ENCODE results near the gene ATP6V0C.

ATP6V0C gene

DNA sequence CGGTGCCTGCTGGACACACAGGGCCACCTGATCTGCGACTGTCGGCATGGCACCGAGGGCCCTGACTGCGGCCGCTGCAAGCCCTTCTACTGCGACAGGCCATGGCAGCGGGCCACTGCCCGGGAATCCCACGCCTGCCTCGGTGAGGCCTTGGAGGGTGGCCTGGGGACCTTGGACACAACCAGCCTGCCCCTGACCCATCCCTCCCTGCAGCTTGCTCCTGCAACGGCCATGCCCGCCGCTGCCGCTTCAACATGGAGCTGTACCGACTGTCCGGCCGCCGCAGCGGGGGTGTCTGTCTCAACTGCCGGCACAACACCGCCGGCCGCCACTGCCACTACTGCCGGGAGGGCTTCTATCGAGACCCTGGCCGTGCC lies 41.3 kb upstream of the ATP6V0C start:
- TF ChIP-seq, protein P1, sequence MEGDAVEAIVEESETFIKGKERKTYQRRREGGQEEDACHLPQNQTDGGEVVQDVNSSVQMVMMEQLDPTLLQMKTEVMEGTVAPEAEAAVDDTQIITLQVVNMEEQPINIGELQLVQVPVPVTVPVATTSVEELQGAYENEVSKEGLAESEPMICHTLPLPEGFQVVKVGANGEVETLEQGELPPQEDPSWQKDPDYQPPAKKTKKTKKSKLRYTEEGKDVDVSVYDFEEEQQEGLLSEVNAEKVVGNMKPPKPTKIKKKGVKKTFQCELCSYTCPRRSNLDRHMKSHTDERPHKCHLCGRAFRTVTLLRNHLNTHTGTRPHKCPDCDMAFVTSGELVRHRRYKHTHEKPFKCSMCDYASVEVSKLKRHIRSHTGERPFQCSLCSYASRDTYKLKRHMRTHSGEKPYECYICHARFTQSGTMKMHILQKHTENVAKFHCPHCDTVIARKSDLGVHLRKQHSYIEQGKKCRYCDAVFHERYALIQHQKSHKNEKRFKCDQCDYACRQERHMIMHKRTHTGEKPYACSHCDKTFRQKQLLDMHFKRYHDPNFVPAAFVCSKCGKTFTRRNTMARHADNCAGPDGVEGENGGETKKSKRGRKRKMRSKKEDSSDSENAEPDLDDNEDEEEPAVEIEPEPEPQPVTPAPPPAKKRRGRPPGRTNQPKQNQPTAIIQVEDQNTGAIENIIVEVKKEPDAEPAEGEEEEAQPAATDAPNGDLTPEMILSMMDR (IDR thresholded peaks at IDR 0.05; ENCODE audit: low read depth, low read length), result no peak
- DNase-seq (ENCODE audit: extremely low read depth, low read depth), result no peak

- TF ChIP-seq, protein P1 (IDR thresholded peaks at IDR 0.05; ENCODE audit: low read depth, low read length), result no peak
- DNase-seq (ENCODE audit: extremely low read depth, low read depth), result no peak
Measured at GRCh38 chr16:2472885-2473445, 40.8 kb upstream of the ATP6V0C start.

DNA sequence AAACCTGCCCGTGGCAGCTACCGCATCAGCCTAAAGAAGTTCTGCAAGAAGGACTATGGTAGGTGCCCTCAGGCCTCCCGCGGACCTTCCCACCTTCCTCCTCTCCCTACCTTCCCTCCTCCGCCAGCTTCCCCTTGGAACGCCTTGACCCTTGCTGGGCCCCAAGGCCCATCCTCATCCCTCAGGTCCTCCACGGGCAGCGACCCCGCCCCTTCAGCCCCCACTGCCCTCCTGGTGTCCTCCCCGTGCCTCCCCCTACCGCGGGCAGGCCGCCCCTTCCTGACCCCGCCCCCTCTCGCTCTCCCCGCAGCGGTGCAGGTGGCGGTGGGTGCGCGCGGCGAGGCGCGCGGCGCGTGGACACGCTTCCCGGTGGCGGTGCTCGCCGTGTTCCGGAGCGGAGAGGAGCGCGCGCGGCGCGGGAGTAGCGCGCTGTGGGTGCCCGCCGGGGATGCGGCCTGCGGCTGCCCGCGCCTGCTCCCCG lies 40.3 kb upstream of the ATP6V0C start:
- TF ChIP-seq, protein P1 (IDR thresholded peaks at IDR 0.05; ENCODE audit: low read depth, low read length), result no peak
- DNase-seq (ENCODE audit: extremely low read depth, low read depth), result no peak

- no peak for DNase-seq (ENCODE audit: extremely low read depth, low read depth)
Measured at GRCh38 chr16:2473999-2474876, 39.5 kb upstream of the ATP6V0C start.

GRCh38 chr16:2474877-2475412 lies 38.8 kb upstream of the ATP6V0C start, which contains the start of gene TBC1D24:
Gene TBC1D24 (plus strand): TSS chr16:2475127. CDS start chr16:2496149, 21,022 bp downstream.
- peak; percentile 44 for DNase-seq (ENCODE audit: extremely low read depth, low read depth)
- TF ChIP-seq, protein P1 (IDR thresholded peaks at IDR 0.05; ENCODE audit: low read depth, low read length), result no peak

More at GRCh38 chr16:2473999-2474876, 39.5 kb upstream of the ATP6V0C start:
- TF ChIP-seq, protein P1 (IDR thresholded peaks at IDR 0.05; ENCODE audit: low read depth, low read length), result peak; percentile 17

DNA sequence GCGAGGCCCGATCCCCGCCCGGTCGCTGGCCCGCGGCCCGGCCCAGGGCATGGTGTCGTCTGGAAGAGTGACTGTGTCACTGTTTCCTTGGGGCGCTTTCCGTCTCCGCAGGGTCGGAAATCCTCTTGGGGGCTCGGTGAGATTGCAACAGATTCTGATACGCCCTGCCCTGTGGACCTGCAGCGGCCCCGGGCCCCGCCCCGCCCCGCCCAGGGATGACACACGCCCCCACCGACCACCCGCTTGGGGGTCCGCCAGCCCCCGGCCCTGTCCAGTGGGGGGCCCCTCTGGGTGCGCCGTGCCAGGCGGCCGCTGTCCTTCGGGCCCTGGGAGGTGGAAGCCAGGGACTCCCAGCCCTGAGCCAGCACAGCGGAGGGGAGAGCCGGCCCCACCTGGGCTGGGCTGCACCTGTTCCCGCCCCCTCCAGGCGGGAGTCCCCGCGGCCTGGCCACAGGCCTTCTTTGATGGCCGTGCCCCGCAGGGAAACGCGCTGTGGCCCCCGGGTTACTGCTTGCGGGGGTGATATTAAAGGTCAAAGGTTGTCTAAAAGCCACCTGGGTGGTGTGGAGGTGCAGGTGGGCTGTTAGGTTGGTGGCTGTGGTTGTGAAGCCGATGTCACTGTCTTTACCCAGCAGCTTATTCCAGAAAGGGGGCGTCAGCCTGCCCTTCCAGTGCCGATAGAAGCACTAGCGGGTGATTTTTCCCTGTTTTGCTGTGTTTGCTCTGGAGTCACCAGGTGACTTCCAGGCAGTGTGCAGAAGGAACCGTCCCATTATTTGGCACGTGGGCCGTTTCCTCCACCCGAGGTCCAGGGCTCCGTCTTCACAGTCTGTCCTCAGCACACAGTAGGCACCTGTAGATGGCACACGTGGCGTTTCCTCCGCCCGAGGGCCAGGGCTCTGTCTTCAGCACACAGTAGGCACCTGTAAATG lies 38.1 kb upstream of the ATP6V0C start:
- TF ChIP-seq, protein P1 (IDR thresholded peaks at IDR 0.05; ENCODE audit: low read depth, low read length), result no peak
- DNase-seq (ENCODE audit: extremely low read depth, low read depth), result no peak

Data from AG09319 (cell line).